Measurements from ENCODE around the gene NFATC2.

GRCh38 chr20:51463560-51463959, 79.0 kb downstream of the NFATC2 start:
- TF ChIP-seq CTCF (conservative IDR thresholded peaks at IDR 0.05; ENCODE audit: low read length) (no peak), EZH2phosphoT487 (IDR thresholded peaks at IDR 0.05; ENCODE audit: borderline replicate concordance) (no peak)
